Measurements from ENCODE around the gene CCNQ. TPM values are rescaled to one million over a fixed set of nuclear protein-coding genes. Genes with fewer than 3 reads are reported as not detected.
A peak's percentile ranks its signal among the peaks of the same experiment; 100 is the strongest.

The CCNQ gene
- total and polyA plus RNA-seq, 2 donors from 2014 or later = 14.6 to 35.4 TPM

- intact Hi-C loops (cut with DNase I) = no loop called here
- Histone ChIP-seq H3K27me3 (ENCODE audit: control insufficient read depth, insufficient read depth, low read length) (peaks cover 3% of the 10 kb centered on the region), H3K9ac (ENCODE audit: low read length in 3 of 3) (no peak overlapping the region), H3K9me3 (ENCODE audit: control insufficient read depth in 2 of 3, insufficient read depth in 1 of 3, low read length in 3 of 3) (no peaks in the 10 kb centered on the region), H3K4me3 (ENCODE audit: low read length in 3 of 3) (no peak overlapping the region), H3K27ac (ENCODE audit: low read depth in 2 of 2, low read length in 2 of 2) (no peak overlapping the region), H3K4me1 (ENCODE audit: control insufficient read depth in 2 of 3, insufficient read depth in 2 of 3, low read depth in 1 of 3, low read length in 3 of 3) (peaks cover 0 to 6% (median 0%) of the 10 kb centered on the region in 3 donors), H3K36me3 (ENCODE audit: control insufficient read depth in 2 of 3, insufficient read depth in 3 of 3, low read length in 3 of 3) (no peaks in the 10 kb centered on the region)
- DNase-seq = peak in 2 of 5 donors; percentile 33 to 45
- FAIRE-seq = no peak
- TF ChIP-seq, protein P1, sequence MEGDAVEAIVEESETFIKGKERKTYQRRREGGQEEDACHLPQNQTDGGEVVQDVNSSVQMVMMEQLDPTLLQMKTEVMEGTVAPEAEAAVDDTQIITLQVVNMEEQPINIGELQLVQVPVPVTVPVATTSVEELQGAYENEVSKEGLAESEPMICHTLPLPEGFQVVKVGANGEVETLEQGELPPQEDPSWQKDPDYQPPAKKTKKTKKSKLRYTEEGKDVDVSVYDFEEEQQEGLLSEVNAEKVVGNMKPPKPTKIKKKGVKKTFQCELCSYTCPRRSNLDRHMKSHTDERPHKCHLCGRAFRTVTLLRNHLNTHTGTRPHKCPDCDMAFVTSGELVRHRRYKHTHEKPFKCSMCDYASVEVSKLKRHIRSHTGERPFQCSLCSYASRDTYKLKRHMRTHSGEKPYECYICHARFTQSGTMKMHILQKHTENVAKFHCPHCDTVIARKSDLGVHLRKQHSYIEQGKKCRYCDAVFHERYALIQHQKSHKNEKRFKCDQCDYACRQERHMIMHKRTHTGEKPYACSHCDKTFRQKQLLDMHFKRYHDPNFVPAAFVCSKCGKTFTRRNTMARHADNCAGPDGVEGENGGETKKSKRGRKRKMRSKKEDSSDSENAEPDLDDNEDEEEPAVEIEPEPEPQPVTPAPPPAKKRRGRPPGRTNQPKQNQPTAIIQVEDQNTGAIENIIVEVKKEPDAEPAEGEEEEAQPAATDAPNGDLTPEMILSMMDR (IDR thresholded peaks at IDR 0.05; ENCODE audit: borderline replicate concordance, extremely low read depth, insufficient read depth) = no peak
Measured at GRCh38 chrX:153640045-153640686, 41.2 kb upstream of the CCNQ start.

DNA sequence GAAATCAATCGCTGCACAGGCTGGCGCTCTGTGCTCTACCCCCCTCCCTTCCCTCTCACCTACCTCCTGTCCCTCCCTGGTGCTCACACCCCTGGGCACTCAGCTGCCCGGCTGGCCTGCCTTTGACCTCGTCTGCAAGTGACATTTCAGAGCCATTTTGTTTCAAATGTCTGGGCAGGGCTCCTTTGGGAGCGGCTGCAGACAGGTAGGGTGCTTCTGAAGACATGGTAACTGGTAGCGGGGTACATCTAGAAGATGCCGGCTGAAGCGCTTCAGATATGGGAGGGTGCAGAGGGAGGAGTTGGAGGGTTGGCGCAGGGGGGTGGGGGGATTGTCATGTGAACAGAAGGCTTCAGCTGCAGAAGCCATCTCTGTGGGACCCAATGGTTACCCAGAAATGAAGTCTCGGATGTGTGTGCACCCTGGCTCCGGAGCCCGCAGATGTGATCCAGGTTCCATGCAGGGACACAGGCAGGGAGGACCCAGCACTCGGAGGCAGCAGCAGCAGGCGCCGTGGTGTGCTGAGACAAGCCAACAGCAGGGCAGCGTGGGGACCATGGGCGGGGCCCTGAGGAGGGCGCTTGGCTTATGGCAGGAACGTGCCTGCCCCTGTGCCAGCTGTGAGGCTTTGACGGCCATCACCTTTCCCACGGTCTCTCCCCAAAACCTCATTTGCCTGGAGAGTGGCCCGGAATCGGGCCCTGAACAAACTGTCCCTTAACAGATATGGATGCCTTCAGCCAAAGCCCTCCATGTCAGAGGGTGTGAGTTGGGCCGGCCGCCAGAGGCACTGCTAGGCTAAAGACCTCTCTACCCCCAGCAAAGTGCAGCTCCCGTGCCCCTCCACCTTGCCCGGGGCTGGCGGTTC lies 40.5 kb upstream of the CCNQ start:
- Histone ChIP-seq H3K27me3 (ENCODE audit: control insufficient read depth, insufficient read depth, low read length) (peaks cover 3% of the 10 kb centered on the region), H3K4me1 (ENCODE audit: control insufficient read depth in 2 of 3, insufficient read depth in 2 of 3, low read depth in 1 of 3, low read length in 3 of 3) (peaks cover 0 to 6% (median 0%) of the 10 kb centered on the region in 3 donors), H3K9ac (ENCODE audit: low read length in 3 of 3) (no peak overlapping the region), H3K4me3 (ENCODE audit: low read length in 3 of 3) (no peak overlapping the region), H3K9me3 (ENCODE audit: control insufficient read depth in 2 of 3, insufficient read depth in 1 of 3, low read length in 3 of 3) (no peaks in the 10 kb centered on the region), H3K27ac (ENCODE audit: low read depth in 2 of 2, low read length in 2 of 2) (no peak overlapping the region), H3K36me3 (ENCODE audit: control insufficient read depth in 2 of 3, insufficient read depth in 3 of 3, low read length in 3 of 3) (no peaks in the 10 kb centered on the region)
- intact Hi-C loops (cut with DNase I) = no loop called here
- FAIRE-seq = no peak
- DNase-seq = peak in 2 of 5 donors; percentile 38 to 41
- TF ChIP-seq, protein P1 (IDR thresholded peaks at IDR 0.05; ENCODE audit: borderline replicate concordance, extremely low read depth, insufficient read depth) = no peak

DNA sequence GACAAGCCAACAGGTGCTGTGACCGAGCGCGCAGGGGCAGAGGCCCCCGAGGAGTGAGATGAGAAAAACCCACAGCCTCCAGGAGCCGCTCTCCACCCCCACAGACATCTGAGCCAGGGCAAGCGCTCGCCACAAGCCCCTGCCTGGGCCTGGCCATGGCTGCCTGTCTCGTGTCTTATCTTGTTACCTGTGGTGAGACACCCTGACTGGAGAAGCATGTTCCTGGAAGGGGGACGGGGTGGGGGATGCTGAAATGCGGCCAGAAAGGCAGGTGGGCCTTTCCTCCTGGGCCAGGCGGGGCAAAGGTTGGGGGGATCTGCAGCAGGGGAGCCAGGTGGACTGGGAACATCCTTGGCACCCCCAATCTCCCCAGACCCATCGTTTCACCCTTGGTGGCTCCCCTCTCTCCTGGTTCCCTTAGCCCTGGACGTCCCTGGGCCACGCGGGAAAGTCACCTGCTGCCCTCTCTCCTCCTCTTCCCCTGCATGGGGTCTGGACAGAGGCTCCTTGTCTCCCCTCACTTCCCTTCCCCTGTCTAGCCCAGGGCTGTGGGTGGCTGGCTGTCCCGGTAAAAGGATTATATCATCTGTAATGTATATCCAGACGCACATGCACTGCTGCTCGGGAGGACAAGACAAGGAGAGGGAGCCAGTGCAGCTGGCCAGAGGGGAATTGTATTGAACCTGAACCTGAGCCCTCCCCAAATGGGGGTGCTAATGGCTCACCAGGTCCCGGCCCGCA lies 39.7 kb upstream of the CCNQ start:
- Histone ChIP-seq H3K36me3 (ENCODE audit: control insufficient read depth in 2 of 3, insufficient read depth in 3 of 3, low read length in 3 of 3) (no peaks in the 10 kb centered on the region), H3K4me1 (ENCODE audit: control insufficient read depth in 2 of 3, insufficient read depth in 2 of 3, low read depth in 1 of 3, low read length in 3 of 3) (peaks cover 0 to 4% (median 0%) of the 10 kb centered on the region in 3 donors), H3K4me3 (ENCODE audit: low read length in 3 of 3) (no peak overlapping the region), H3K27me3 (ENCODE audit: control insufficient read depth, insufficient read depth, low read length) (peaks cover 3% of the 10 kb centered on the region), H3K27ac (ENCODE audit: low read depth in 2 of 2, low read length in 2 of 2) (no peak overlapping the region), H3K9me3 (ENCODE audit: control insufficient read depth in 2 of 3, insufficient read depth in 1 of 3, low read length in 3 of 3) (no peaks in the 10 kb centered on the region), H3K9ac (ENCODE audit: low read length in 3 of 3) (no peak overlapping the region)
- intact Hi-C loops (cut with DNase I) = no loop called here
- TF ChIP-seq, protein P1 (IDR thresholded peaks at IDR 0.05; ENCODE audit: borderline replicate concordance, extremely low read depth, insufficient read depth) = no peak
- peak in 2 of 5 donors; percentile 45 to 56 for DNase-seq
- no peak for FAIRE-seq
